Tibial nerve (tissue), 4 donors: ENCODE data around the gene SH3RF3. TPM values are rescaled to one million over a fixed set of nuclear protein-coding genes. Genes with fewer than 3 reads are reported as not detected.

Experiments
- DNase-seq, 2 donors: peaks; one replicate each; pipeline ENCODE4 v3.0.0-alpha.2; 2019; ENCODE audit warnings: low spot score in 2 of 2
- H3K27ac ChIP-seq, 4 donors: fragments of 200-600 bp; sonication (generic) in 3 of 4; one replicate each; pipeline ENCODE4 v1.5.1; 2017 to 2019; ENCODE audit warnings: mild to moderate bottlenecking in 1 of 4
- H3K27me3 ChIP-seq, 2 donors: fragments of 200-600 bp; sonication (generic) in 1 of 2; one replicate each; pipeline versions ENCODE4 v1.5.1 to v1.6.0; 2017 to 2019
- H3K36me3 ChIP-seq, 3 donors: fragments of 200-600 bp; sonication (generic); one replicate each; pipeline ENCODE4 v1.5.1; 2018 to 2019
- H3K4me1 ChIP-seq, 4 donors: fragments of 200-600 bp; sonication (generic) in 3 of 4; one replicate each; pipeline ENCODE4 v1.5.1; 2017 to 2019
- H3K4me3 ChIP-seq, 4 donors: fragments of 200-600 bp; sonication (generic) in 3 of 4; one replicate each; pipeline ENCODE4 v1.5.1; 2017 to 2019; ENCODE audit warnings: mild to moderate bottlenecking in 1 of 4, moderate library complexity in 1 of 4
- H3K9me3 ChIP-seq, 4 donors: fragments of 200-600 bp; sonication (generic) in 3 of 4; one replicate each; pipeline ENCODE4 v1.5.1; 2017 to 2019
- CTCF ChIP-seq, 5 experiments: fragments of 200-600 bp in 3 of 5; fragments of 450-650 bp in 2 of 5; sonication (generic) in 3 of 5; IDR thresholded peaks; one replicate each; pipeline ENCODE4 v1.5.1; 2016 to 2019; ENCODE audit warnings: antibody characterized with exemption in 5 of 5, mild to moderate bottlenecking in 3 of 5, moderate library complexity in 2 of 5
- EP300 ChIP-seq, 2 donors: sonication (generic); formaldehyde crosslinking; IDR thresholded peaks; one replicate each; pipeline ENCODE4 v1.6.1; 2017; ENCODE audit warnings: antibody characterized with exemption in 2 of 2, mild to moderate bottlenecking in 1 of 2
- POLR2A ChIP-seq, 2 donors: fragments of 450-650 bp; IDR thresholded peaks; one replicate each; pipeline ENCODE4 v1.6.1; 2017; ENCODE audit warnings: antibody characterized with exemption in 2 of 2, mild to moderate bottlenecking in 2 of 2, moderate library complexity in 2 of 2
- WGBS, 2 donors: methylation state at CpG; one replicate each; pipeline ENCODE4 v1.1.5; 2018; 5-methylcytosine and 5-hydroxymethylcytosine counted together
- total RNA-seq, 4 donors: library from RNA; depleted of rRNA; stranded (reverse); fragments of >200 nt; gene quantifications; one replicate each; pipeline ENCODE4 v1.1.0, GENCODE V29; 2016

SH3RF3 gene
- total RNA-seq, 4 donors from 2014 or later, result 6.9 to 18.0 (median 11.4) TPM

- H3K4me3 ChIP-seq, result no peak overlapping the region
- 92 to 94% methylated on average over 6 of the region's 6 CpGs for WGBS, 2 donors
These were observed 172.7 kb downstream of the SH3RF3 start for GRCh38 chr2:109301746-109302145.

GRCh38 chr2:109302319-109302718, 173.3 kb downstream of the SH3RF3 start:
- no peak for DNase-seq
- Histone ChIP-seq H3K36me3 (no peaks in the 10 kb centered on the region), H3K27me3 (no peaks in the 10 kb centered on the region), H3K9me3 (no peaks in the 10 kb centered on the region), H3K4me1 (peaks cover 0 to 5% (median 0%) of the 10 kb centered on the region in 4 donors), H3K4me3 (no peak overlapping the region), H3K27ac (no peak overlapping the region)
- TF ChIP-seq CTCF (IDR thresholded peaks at IDR 0.05), result no peak
- no peak for TF ChIP-seq EP300 (IDR thresholded peaks at IDR 0.05)
- TF ChIP-seq POLR2A (IDR thresholded peaks at IDR 0.05), result no peak
- 82 to 91% methylated on average over 5 to 6 of the region's 6 CpGs for WGBS, 2 donors

More at GRCh38 chr2:109301746-109302145, 172.7 kb downstream of the SH3RF3 start:
- H3K27me3 ChIP-seq, result no peaks in the 10 kb centered on the region
- no peaks in the 10 kb centered on the region for H3K9me3 ChIP-seq
- H3K36me3 ChIP-seq, result no peaks in the 10 kb centered on the region
- DNase-seq, result no peak
- H3K4me1 ChIP-seq, result peaks cover 0 to 5% (median 0%) of the 10 kb centered on the region in 4 donors
- no peak for TF ChIP-seq POLR2A (IDR thresholded peaks at IDR 0.05)
- no peak overlapping the region for H3K27ac ChIP-seq

GRCh38 chr2:109304242-109304641, 175.2 kb downstream of the SH3RF3 start:
- Histone ChIP-seq H3K4me3 (no peak overlapping the region), H3K4me1 (peaks cover 0 to 2% (median 0%) of the 10 kb centered on the region in 4 donors), H3K36me3 (no peaks in the 10 kb centered on the region), H3K27ac (no peak overlapping the region), H3K27me3 (no peaks in the 10 kb centered on the region), H3K9me3 (peaks cover 0 to 2% (median 0%) of the 10 kb centered on the region in 4 donors)
- 71 to 72% methylated on average over 5 of the region's 5 CpGs for WGBS, 2 donors
- no peak for TF ChIP-seq POLR2A (IDR thresholded peaks at IDR 0.05)
- TF ChIP-seq CTCF (IDR thresholded peaks at IDR 0.05), result no peak
- no peak for TF ChIP-seq EP300 (IDR thresholded peaks at IDR 0.05)
- DNase-seq, result no peak

GRCh38 chr2:109304731-109305470, 175.9 kb downstream of the SH3RF3 start:
- H3K27ac ChIP-seq, result no peak overlapping the region
- TF ChIP-seq POLR2A (IDR thresholded peaks at IDR 0.05) (no peak), CTCF (IDR thresholded peaks at IDR 0.05) (no peak), EP300 (IDR thresholded peaks at IDR 0.05) (no peak)
- H3K4me3 ChIP-seq, result no peak overlapping the region
- H3K27me3 ChIP-seq, result no peaks in the 10 kb centered on the region
- H3K4me1 ChIP-seq, result no peaks in the 10 kb centered on the region
- peaks cover 0 to 3% (median 0%) of the 10 kb centered on the region in 4 donors for H3K9me3 ChIP-seq
- WGBS, 2 donors, result 75 to 76% methylated on average over 13 of the region's 13 CpGs
- DNase-seq, result no peak
- no peaks in the 10 kb centered on the region for H3K36me3 ChIP-seq

- H3K36me3 ChIP-seq, result no peaks in the 10 kb centered on the region
- H3K27me3 ChIP-seq, result no peaks in the 10 kb centered on the region
- WGBS, 2 donors, result 74 to 77% methylated on average over 14 to 15 of the region's 15 CpGs
- H3K27ac ChIP-seq, result no peak overlapping the region
- no peak for TF ChIP-seq EP300 (IDR thresholded peaks at IDR 0.05)
- no peak for TF ChIP-seq POLR2A (IDR thresholded peaks at IDR 0.05)
- no peak for TF ChIP-seq CTCF (IDR thresholded peaks at IDR 0.05)
- no peaks in the 10 kb centered on the region for H3K4me1 ChIP-seq
- peaks cover 0 to 3% (median 0%) of the 10 kb centered on the region in 4 donors for H3K9me3 ChIP-seq
- DNase-seq, result no peak
- H3K4me3 ChIP-seq, result no peak overlapping the region
These were observed 176.6 kb downstream of the SH3RF3 start for GRCh38 chr2:109305490-109306167.
